Adrenal gland (tissue), 12 donors: ENCODE results near the gene TRABD. TPM values are rescaled to one million over a fixed set of nuclear protein-coding genes. Genes with fewer than 3 reads are reported as not detected.

Source experiments
- DNase-seq, 7 donors: peaks; one replicate each; pipeline ENCODE4 v3.0.0-alpha.2; 2019 to 2020
- H3K27ac ChIP-seq, 5 donors: fragments of 200-600 bp; sonication (generic) in 4 of 5; 1 replicate in 3 of 5; 2 replicates in 2 of 5; pipeline versions ENCODE4 v1.5.1 to v1.8.0; 2016 to 2020; ENCODE audit warnings: mild to moderate bottlenecking in 1 of 5
- H3K27me3 ChIP-seq: fragments of 200-600 bp; 2 replicates; pipeline ENCODE4 v1.8.0; 2021
- H3K36me3 ChIP-seq, 2 donors: fragments of 200-600 bp; replicated peaks in 1 of 2; 1 replicate in 1 of 2; 2 replicates in 1 of 2; pipeline versions ENCODE4 v1.5.1 to v1.8.0; 2018 to 2022
- H3K4me1 ChIP-seq, 2 donors: fragments of 200-600 bp; replicated peaks in 1 of 2; 1 replicate in 1 of 2; 2 replicates in 1 of 2; pipeline versions ENCODE4 v1.5.1 to v1.8.0; 2018 to 2021
- H3K4me3 ChIP-seq, 4 donors: fragments of 200-600 bp; sonication (generic) in 3 of 4; one replicate each; pipeline ENCODE4 v1.5.1; 2016 to 2018
- H3K9me3 ChIP-seq, 3 donors: fragments of 200-600 bp; sonication (generic) in 1 of 3; replicated peaks in 1 of 3; 1 replicate in 2 of 3; 2 replicates in 1 of 3; pipeline versions ENCODE4 v1.5.1 to v1.8.0; 2016 to 2021
- POLR2A ChIP-seq, 2 donors: fragments of 450-650 bp; IDR thresholded peaks; one replicate each; pipeline ENCODE4 v1.6.1; 2017; ENCODE audit warnings: antibody characterized with exemption in 2 of 2, mild to moderate bottlenecking in 2 of 2, moderate library complexity in 1 of 2
- WGBS, 4 donors: extraction: QIAGEN DNeasy Blood & Tissue Kit in 2 of 4; methylation state at CpG; one replicate each; pipeline versions ENCODE4 v1.1.5 to v1.1.7; 2013 to 2017; 5-methylcytosine and 5-hydroxymethylcytosine counted together
- intact Hi-C, 2 donors: fragments of 100-400 bp; cut with DNase I; formaldehyde crosslinking; loops; one replicate each; pipeline versions ENCODE4 v1.14.1 to v1.15.0; 2022 to 2023
- polyA plus RNA-seq, 3 donors: library from polyadenylated mRNA; stranded (reverse); fragments of 200-250 nt in 2 of 3; fragments of 350-450 nt in 1 of 3; fragmentation: Illumina TruSeq in 1 of 3; extraction: RNeasy Lipid Tissue Mini Kit (QIAGEN cat#74804) in 1 of 3; gene quantifications; one replicate each; pipeline ENCODE4 v1.2.3, GENCODE V29; 2013 to 2014
- total RNA-seq, 9 donors: library from RNA; depleted of rRNA in 4 of 9; stranded (reverse); fragments of >200 nt in 4 of 9; fragments of 120-200 nt in 1 of 9; fragmentation: NEBNext Ultra II Directional in 1 of 9; extraction: Animal tissue kit (Norgen Biotek cat#: 25700) in 1 of 9; gene quantifications; one replicate each; pipeline versions ENCODE4 v1.1.0 to v1.2.4, GENCODE V29; 2013 to 2023
- TF ChIP-seq, protein P1 (sequence below), 6 experiments: fragments of 450-650 bp in 4 of 6; fragments of 200-600 bp in 2 of 6; sonication (generic) in 1 of 6; IDR thresholded peaks; 1 replicate in 5 of 6; 2 replicates in 1 of 6; pipeline versions ENCODE4 v1.5.1 to v1.8.0; 2016 to 2021; ENCODE audit warnings: antibody characterized with exemption in 6 of 6, mild to moderate bottlenecking in 2 of 6, moderate library complexity in 1 of 6
- donor health status: healthy with polysubstance abuse.
- donor health status: Bipolar disorder and iron deficiency.
- donor health status: DM: yes; HTN: yes; CAD: no.
- donor health status: DM: no; HTN: no; CAD: no.
- donor health status: DM: no; HTN: no; CAD: no.
- donor health status: DM: yes; HTN: yes; CAD: no.

The TRABD gene
- total and polyA plus RNA-seq, 12 donors = 3.0 to 79.0 (median 28.9) TPM

DNA sequence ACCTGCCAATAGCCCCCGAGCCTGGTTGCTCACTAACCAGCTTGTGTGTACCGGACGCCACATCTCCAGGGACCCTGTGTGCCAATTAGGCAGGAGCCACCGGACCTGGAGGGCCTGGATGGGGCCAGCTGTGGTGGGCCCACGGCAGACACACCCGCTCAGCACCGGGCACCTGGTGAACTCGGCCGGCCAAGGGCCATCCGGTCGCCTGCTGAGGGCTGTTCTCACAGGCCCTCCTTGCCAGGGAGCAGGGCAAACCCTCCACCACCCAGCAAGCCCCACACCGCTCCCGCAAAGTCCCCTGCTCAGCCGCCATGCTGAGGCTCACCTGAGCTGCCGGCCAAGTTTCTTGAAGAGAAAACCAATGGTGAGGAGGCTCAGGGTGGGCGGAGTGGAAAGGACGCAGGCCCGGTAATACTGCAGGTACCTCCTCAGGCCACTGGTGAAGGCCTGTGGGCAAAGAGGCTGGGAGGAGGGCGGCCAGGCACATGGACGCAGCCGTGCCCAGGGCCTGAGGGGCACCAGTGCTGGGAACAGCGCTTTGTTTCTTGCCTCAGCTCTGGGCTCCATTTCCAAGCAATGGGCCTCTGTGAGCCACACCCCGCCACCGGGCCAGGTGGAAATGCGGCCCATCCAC is 42.0 kb downstream of the TRABD start:
- intact Hi-C loops = no loop called here
- peaks cover 0 to 54% of the 10 kb centered on the region in 2 donors for H3K36me3 ChIP-seq
- 90 to 95% (median 94%) methylated on average over 9 to 25 of the region's 25 CpGs for WGBS, 4 donors
- H3K27me3 ChIP-seq = no peaks in the 10 kb centered on the region
- TF ChIP-seq, protein P1, sequence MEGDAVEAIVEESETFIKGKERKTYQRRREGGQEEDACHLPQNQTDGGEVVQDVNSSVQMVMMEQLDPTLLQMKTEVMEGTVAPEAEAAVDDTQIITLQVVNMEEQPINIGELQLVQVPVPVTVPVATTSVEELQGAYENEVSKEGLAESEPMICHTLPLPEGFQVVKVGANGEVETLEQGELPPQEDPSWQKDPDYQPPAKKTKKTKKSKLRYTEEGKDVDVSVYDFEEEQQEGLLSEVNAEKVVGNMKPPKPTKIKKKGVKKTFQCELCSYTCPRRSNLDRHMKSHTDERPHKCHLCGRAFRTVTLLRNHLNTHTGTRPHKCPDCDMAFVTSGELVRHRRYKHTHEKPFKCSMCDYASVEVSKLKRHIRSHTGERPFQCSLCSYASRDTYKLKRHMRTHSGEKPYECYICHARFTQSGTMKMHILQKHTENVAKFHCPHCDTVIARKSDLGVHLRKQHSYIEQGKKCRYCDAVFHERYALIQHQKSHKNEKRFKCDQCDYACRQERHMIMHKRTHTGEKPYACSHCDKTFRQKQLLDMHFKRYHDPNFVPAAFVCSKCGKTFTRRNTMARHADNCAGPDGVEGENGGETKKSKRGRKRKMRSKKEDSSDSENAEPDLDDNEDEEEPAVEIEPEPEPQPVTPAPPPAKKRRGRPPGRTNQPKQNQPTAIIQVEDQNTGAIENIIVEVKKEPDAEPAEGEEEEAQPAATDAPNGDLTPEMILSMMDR (IDR thresholded peaks at IDR 0.05) = no peak
- TF ChIP-seq POLR2A (IDR thresholded peaks at IDR 0.05) = no peak
- no peaks in the 10 kb centered on the region for H3K9me3 ChIP-seq
- H3K27ac ChIP-seq = no peak overlapping the region
- no peak overlapping the region for H3K4me3 ChIP-seq
- no peaks in the 10 kb centered on the region for H3K4me1 ChIP-seq
- no peak for DNase-seq

DNA sequence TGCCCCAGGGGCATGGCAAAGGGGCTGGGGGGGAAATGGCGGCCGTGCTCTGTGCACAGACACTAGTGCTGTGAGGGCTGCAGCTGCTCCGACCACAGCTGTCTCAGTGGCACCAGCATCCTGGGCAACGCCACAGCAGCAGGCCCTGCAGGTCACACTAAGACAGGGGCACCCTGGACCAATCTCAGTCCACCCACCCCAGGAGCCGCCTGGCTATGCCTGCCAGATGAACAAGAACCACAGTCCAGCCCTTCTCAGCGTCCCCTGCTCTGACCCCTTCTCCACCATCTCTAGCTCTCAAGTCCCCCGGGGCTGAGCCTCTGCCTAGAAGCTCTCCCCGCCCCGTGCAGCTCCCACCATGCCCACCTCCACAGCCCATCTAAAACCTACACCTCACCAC is 42.7 kb downstream of the TRABD start:
- Histone ChIP-seq H3K4me3 (no peak overlapping the region), H3K27ac (no peak overlapping the region), H3K4me1 (no peaks in the 10 kb centered on the region), H3K9me3 (no peaks in the 10 kb centered on the region), H3K27me3 (no peaks in the 10 kb centered on the region), H3K36me3 (peaks cover 0 to 54% of the 10 kb centered on the region in 2 donors)
- no peak for DNase-seq
- whole genome bisulfite sequencing, 4 donors = 88 to 95% (median 92%) methylated on average over 5 to 9 of the region's 9 CpGs
- TF ChIP-seq POLR2A (IDR thresholded peaks at IDR 0.05) = no peak
- TF ChIP-seq, protein P1 (IDR thresholded peaks at IDR 0.05) = no peak
- intact Hi-C loops = no loop called here

- WGBS, 4 donors = 89 to 94% (median 93%) methylated on average over 7 to 16 of the region's 16 CpGs
- intact Hi-C loops = no loop called here
- no peaks in the 10 kb centered on the region for H3K4me1 ChIP-seq
- H3K27ac ChIP-seq = no peak overlapping the region
- H3K36me3 ChIP-seq = peaks cover 0 to 46% of the 10 kb centered on the region in 2 donors
- H3K9me3 ChIP-seq = no peaks in the 10 kb centered on the region
- no peak overlapping the region for H3K4me3 ChIP-seq
- DNase-seq = no peak
- no peaks in the 10 kb centered on the region for H3K27me3 ChIP-seq
- TF ChIP-seq, protein P1 (IDR thresholded peaks at IDR 0.05) = no peak
- no peak for TF ChIP-seq POLR2A (IDR thresholded peaks at IDR 0.05)
These were observed 43.7 kb downstream of the TRABD start for GRCh38 chr22:50229370-50229769.

DNA sequence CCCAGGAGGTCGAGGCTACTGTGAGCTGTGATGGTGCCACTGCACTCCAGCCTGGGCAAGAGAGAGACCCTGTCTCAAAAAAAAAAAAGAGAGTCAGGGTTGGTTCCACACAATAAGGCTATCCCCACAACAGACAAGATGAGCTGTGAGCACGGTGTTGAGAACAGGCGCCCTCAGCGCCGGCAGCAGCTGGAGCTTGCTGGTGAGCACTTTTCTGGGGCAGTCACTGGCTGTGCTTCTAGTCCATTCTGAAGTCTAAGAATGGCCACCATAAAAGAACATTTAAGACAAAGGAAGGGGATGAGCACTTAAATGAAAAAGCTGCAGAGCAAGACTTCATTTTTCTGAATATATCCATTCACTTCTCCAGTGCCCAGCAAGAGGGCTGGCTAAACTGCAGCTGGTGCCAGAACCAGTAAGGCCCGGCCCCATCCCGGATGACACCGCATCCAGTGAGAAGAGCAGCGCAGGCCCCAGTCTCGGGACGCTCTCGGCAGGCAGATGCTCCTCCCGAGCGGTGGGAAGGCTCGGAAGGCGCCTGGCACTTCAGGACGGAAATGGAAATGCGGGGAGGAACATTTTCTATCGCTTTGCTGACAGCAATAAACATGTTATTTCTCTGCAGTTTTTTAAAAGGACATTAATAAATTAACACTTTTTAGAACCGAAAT is 46.9 kb downstream of the TRABD start:
- intact Hi-C loops = no loop called here
- peaks cover 0 to 33% of the 10 kb centered on the region in 2 donors for H3K36me3 ChIP-seq
- no peaks in the 10 kb centered on the region for H3K9me3 ChIP-seq
- H3K27me3 ChIP-seq = no peaks in the 10 kb centered on the region
- 89 to 93% (median 91%) methylated on average over 20 of the region's 20 CpGs for WGBS, 4 donors
- no peak for DNase-seq
- no peak overlapping the region for H3K4me3 ChIP-seq
- TF ChIP-seq POLR2A (IDR thresholded peaks at IDR 0.05) = no peak
- TF ChIP-seq, protein P1 (IDR thresholded peaks at IDR 0.05) = no peak
- no peaks in the 10 kb centered on the region for H3K4me1 ChIP-seq
- H3K27ac ChIP-seq = no peak overlapping the region
